ENCODE data around the gene ZNF580. TPM values are rescaled to one million over a fixed set of nuclear protein-coding genes. Genes with fewer than 3 reads are reported as not detected.
A peak's percentile ranks its signal among the peaks of the same experiment; 100 is the strongest.

ZNF580 gene
- total RNA-seq, 1 experiment from 2014 or later, result 15.2 TPM

DNA sequence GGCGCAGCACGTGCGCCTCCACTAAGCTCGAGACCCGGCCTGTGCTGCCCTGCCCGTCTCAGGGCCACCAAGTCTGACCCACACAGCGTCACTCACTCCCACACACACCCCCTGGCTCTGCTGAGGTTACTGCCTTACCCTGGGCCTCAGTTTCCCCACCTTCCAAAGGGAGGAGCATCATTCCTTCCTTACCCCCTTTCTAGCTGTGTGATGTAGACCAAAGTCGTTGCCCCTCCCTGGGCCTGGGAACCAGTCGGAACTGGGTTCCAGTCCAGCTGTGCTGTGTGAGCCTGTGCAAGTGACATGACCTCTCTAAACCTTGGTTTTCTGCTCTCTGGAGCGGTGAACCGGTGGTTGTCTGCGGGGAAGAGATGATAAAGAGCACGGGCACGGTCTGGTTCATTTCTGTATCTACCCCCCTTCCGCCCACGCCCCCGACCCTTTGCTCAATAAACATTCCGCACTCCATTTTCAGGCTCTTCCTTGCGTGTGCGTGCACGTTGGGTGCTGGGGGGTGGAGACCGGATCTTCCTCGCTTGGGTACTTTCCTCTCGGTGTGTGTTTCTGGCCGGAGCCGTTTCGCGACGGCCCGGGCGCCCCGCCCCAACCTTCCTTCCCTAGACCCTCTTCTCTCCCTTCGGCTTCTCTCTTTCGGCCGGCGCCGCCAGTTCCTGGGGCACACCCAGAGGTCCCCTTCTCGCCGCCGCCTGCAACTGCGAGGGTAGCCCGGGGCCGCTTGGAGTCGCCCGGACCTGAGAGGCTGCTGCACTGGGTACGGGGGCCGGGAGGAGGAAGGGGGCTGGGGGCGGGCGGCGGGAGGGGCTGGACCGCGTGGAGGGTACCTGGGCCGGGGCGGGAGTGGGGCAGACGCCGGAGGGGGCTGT, 2.4 kb downstream of the ZNF580 start, which contains the start of gene ZNF581:
TSS of gene ZNF581 (plus strand) at position 647 of the 884 bp plus-strand sequence. CDS start 923 bp downstream, outside the sequence.
- Histone ChIP-seq H3K27ac (ENCODE audit: low read length) (peak within 1 kb of the TSS; percentile 53), H3K9me3 (ENCODE audit: low read length) (no peaks in the 10 kb centered on the region), H3K27me3 (ENCODE audit: low read length) (no peaks in the 10 kb centered on the region), H3F3A (ENCODE audit: low read length, unreplicated experiment) (peaks cover 9% of the 10 kb centered on the region), H3K4me1 (ENCODE audit: insufficient read depth, low read length) (peaks cover 42% of the 10 kb centered on the region), H3K9ac (ENCODE audit: low read length) (peak within 1 kb of the TSS; percentile 95), H3K36me3 (ENCODE audit: low read depth, low read length) (peaks cover 14% of the 10 kb centered on the region), H3K4me3 (ENCODE audit: low read length) (peak within 1 kb of the TSS; percentile 96), H3K79me2 (ENCODE audit: low read length) (peaks cover 67% of the 10 kb centered on the region), H2AFZ (ENCODE audit: low read length) (peak within 1 kb of the TSS; percentile 56), H4K20me1 (ENCODE audit: low read length) (0 out of 2 replicates have a peak, but pooled peaks cover 4% of the 10 kb centered on the region), H3K9me2 (replicated peaks; ENCODE audit: low read length) (no peaks in the 10 kb centered on the region), H3K4me2 (ENCODE audit: low read length) (peak within 1 kb of the TSS; percentile 85)
- DNase-seq (peak; percentile 90), ATAC-seq (peak; percentile 31)
- no peak for TF ChIP-seq EZH2 (IDR thresholded peaks at IDR 0.05; ENCODE audit: low read length, unreplicated experiment)
- TF ChIP-seq, protein P1, sequence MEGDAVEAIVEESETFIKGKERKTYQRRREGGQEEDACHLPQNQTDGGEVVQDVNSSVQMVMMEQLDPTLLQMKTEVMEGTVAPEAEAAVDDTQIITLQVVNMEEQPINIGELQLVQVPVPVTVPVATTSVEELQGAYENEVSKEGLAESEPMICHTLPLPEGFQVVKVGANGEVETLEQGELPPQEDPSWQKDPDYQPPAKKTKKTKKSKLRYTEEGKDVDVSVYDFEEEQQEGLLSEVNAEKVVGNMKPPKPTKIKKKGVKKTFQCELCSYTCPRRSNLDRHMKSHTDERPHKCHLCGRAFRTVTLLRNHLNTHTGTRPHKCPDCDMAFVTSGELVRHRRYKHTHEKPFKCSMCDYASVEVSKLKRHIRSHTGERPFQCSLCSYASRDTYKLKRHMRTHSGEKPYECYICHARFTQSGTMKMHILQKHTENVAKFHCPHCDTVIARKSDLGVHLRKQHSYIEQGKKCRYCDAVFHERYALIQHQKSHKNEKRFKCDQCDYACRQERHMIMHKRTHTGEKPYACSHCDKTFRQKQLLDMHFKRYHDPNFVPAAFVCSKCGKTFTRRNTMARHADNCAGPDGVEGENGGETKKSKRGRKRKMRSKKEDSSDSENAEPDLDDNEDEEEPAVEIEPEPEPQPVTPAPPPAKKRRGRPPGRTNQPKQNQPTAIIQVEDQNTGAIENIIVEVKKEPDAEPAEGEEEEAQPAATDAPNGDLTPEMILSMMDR (conservative IDR thresholded peaks at IDR 0.05; ENCODE audit: low read depth, low read length), result no peak
- no peak for TF ChIP-seq EZH2phosphoT487 (IDR thresholded peaks at IDR 0.05; ENCODE audit: borderline replicate concordance, low read length)
- ChIA-PET CTCF (interaction anchor here (0.8 to 1.5 kb wide), 2 partner anchors 11 kb away, joined by 3 to 6 read pairs; partner anchors contain the start of gene U2AF2), POLR2A (ENCODE audit: unreplicated experiment) (no interaction called here)
- BruUV-seq (replicated peaks), result no TSS peak
- intact Hi-C loops (cut with micrococcal nuclease), result no loop called here

DNA sequence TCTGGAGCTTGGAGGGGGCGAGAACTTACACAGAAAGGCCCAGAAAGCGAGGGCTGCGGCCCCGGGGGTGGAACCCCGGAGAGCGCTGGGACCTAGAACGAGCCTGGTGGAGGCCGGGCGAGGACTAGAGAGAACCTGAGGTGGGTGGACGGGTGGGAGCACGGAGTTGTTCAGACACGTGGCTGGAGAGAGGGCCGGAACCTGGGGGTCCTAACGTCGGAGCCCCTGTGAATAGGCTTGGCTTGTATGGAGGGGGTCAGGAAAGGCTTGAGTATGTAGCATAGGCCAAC, 3.0 kb downstream of the ZNF580 start:
- no peak for ATAC-seq
- Histone ChIP-seq H3K4me2 (ENCODE audit: low read length) (peak overlapping the region; percentile 85), H3K36me3 (ENCODE audit: low read depth, low read length) (peaks cover 14% of the 10 kb centered on the region), H3K79me2 (ENCODE audit: low read length) (peaks cover 67% of the 10 kb centered on the region), H4K20me1 (ENCODE audit: low read length) (0 out of 2 replicates have a peak, but pooled peaks cover 4% of the 10 kb centered on the region), H2AFZ (ENCODE audit: low read length) (no peak overlapping the region), H3K27ac (ENCODE audit: low read length) (peak overlapping the region; percentile 53; the same call in 1 of the 2 replicates), H3K9me2 (replicated peaks; ENCODE audit: low read length) (no peaks in the 10 kb centered on the region), H3K4me3 (ENCODE audit: low read length) (peak overlapping the region; percentile 96), H3F3A (ENCODE audit: low read length, unreplicated experiment) (peaks cover 9% of the 10 kb centered on the region), H3K9me3 (ENCODE audit: low read length) (no peaks in the 10 kb centered on the region), H3K4me1 (ENCODE audit: insufficient read depth, low read length) (peaks cover 46% of the 10 kb centered on the region), H3K9ac (ENCODE audit: low read length) (peak overlapping the region; percentile 95), H3K27me3 (ENCODE audit: low read length) (no peaks in the 10 kb centered on the region)
- BruUV-seq (replicated peaks), result no TSS peak
- no peak for DNase-seq
- intact Hi-C loops (cut with micrococcal nuclease), result no loop called here
- ChIA-PET CTCF (no interaction called here), POLR2A (ENCODE audit: unreplicated experiment) (no interaction called here)
- TF ChIP-seq EZH2 (IDR thresholded peaks at IDR 0.05; ENCODE audit: low read length, unreplicated experiment) (no peak), EZH2phosphoT487 (IDR thresholded peaks at IDR 0.05; ENCODE audit: borderline replicate concordance, low read length) (no peak)
- TF ChIP-seq, protein P1 (conservative IDR thresholded peaks at IDR 0.05; ENCODE audit: low read depth, low read length), result no peak
